IPS DF 19.7 (cell line): Measurements from ENCODE around the gene ZBTB20.
"Not testable (repeated sequence)": the region's sequence is repeated elsewhere in the genome, so short reads cannot be mapped to it uniquely, and the experiment has no call there.

ENCODE experiments used
- DNase-seq: peaks from one replicate; pipeline ENCODE4 v3.0.0-alpha.2; 2013; ENCODE audit warnings: low read depth, low spot score

The ZBTB20 gene

GRCh38 chr3:115146418-115147328, at the start of gene ZBTB20:
ZBTB20 (minus strand) TSS chr3:115147288.
- DNase-seq = no peak

GRCh38 chr3:115194476-115194875, 47.4 kb upstream of the ZBTB20 start:
- DNase-seq = no peak

- no peak for DNase-seq
These were observed 43.7 kb upstream of the ZBTB20 start for GRCh38 chr3:115190747-115191146.

GRCh38 chr3:115187149-115187757, 40.2 kb upstream of the ZBTB20 start:
- no peak for DNase-seq

- no peak for DNase-seq
These were observed 39.5 kb upstream of the ZBTB20 start for GRCh38 chr3:115186351-115187148.

- DNase-seq = not testable (repeated sequence)
These were observed 37.9 kb upstream of the ZBTB20 start for GRCh38 chr3:115184859-115185572.

- not testable (repeated sequence) for DNase-seq
These were observed 31.8 kb upstream of the ZBTB20 start for GRCh38 chr3:115178930-115179329.

- DNase-seq = no peak
These were observed 22.7 kb upstream of the ZBTB20 start for GRCh38 chr3:115169808-115170207.

GRCh38 chr3:115165701-115166100, 18.6 kb upstream of the ZBTB20 start:
- DNase-seq = no peak

- DNase-seq = no peak
These were observed 18.2 kb upstream of the ZBTB20 start for GRCh38 chr3:115165266-115165665.

- DNase-seq = no peak
These were observed 17.5 kb upstream of the ZBTB20 start for GRCh38 chr3:115164374-115165221.

- DNase-seq = no peak
These were observed 15.7 kb upstream of the ZBTB20 start for GRCh38 chr3:115162759-115163158.

- DNase-seq = no peak
These were observed 14.8 kb upstream of the ZBTB20 start for GRCh38 chr3:115161866-115162265.

- DNase-seq = no peak
These were observed 14.2 kb upstream of the ZBTB20 start for GRCh38 chr3:115161168-115161834.

GRCh38 chr3:115160295-115160694, 13.2 kb upstream of the ZBTB20 start:
- no peak for DNase-seq

- DNase-seq = no peak
These were observed 9.1 kb upstream of the ZBTB20 start for GRCh38 chr3:115156046-115156654.

GRCh38 chr3:115154611-115155010, 7.5 kb upstream of the ZBTB20 start:
- no peak for DNase-seq

GRCh38 chr3:115151921-115152320, 4.8 kb upstream of the ZBTB20 start:
- no peak for DNase-seq

- DNase-seq = no peak
These were observed 1.2 kb upstream of the ZBTB20 start for GRCh38 chr3:115148142-115148790.
